Activated CD4-positive, alpha-beta T cell treated with anti-CD3 and anti-CD28 coated beads for 48 hours (primary cell): ENCODE measurements around the gene PTPN2.

Source experiments
- DNase-seq: peaks from one replicate; pipeline ENCODE4 v3.0.0-alpha.2; 2020

Gene PTPN2

DNA sequence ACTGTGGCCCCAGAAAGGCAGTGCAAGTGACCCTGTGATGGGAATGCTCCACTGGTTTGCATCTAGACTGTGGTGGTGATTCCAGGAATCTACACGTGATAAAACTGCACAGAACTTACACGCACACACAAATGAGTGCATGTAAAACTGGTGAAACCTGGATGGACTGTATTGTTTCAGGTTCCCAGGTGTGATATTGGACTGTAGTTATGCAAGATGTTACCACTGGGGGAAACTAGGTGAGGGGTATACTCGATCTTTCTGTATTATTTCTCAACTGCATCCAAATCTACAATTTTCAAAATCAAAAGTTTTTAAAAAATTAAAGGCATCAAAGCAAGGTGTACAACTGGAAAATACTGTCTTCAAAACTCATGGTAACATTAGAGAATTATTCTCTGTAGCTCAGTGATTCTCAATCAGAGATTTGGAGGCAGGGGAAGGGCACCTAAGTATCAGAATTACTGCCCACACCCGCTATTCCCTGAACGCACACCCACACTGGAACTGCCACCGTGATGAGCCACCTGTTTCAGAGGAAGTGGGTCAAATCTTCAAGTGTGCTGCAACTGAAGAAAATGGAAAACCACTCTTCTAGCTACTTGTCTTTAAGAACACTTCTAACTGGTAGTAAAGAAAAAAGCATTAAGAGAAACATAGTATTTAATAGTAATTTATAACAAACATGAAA, 26.7 kb downstream of the PTPN2 start:
- DNase-seq: peak; percentile 56

DNA sequence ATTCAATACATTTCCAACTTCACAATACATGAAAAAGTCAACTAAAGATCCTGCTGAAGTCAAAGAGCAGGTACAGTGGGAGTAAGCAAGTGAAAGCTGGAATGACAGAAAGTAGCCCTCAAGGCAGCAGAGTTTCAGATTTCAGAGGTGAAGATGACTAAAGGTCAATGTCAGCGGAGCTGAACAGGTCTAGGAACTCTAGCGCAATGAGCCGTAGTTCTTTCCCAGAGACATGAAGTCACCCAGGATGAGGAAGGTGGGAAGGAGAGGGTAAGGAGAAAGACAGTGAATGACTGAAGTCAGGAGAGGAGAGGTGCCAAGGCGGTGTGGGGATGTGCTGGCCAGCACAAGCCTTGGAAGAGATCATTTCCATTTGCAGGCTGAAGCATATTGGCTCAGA, 28.1 kb downstream of the PTPN2 start:
- no peak for DNase-seq

DNA sequence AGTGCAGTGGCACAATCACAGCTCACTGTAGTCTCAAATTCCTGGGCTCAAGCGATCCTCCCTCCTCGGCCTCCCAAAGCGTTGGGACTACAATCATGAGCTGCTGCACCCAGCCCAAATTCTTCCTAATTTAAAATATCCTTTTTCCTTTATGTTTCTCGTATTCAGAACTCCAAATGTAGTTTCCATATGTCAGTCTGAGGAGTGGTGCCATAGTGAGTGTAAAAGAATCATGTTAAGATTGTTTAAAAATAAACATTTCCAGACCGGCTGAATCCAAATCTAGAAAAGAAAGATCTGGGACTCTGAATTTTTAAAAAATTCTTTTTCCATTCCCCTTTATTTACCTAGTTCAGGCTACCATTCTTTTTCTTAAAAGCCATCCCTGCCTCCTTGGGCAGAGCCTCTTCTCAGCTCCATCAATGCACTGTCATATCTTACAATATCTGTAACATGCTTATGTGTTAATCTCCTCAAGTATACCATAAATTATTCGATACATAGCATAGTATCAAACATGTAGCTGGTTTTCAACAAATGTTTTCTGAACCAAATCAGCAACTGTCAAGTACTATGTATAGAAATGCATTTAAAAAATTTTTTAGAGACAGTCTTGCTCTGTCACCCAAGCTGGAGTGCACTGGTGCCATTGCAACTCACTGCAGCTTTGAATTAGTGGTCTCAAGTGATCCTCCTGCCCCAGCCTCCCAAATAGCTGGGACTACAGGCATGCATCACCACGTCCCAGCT, 31.3 kb downstream of the PTPN2 start:
- no peak for DNase-seq

DNA sequence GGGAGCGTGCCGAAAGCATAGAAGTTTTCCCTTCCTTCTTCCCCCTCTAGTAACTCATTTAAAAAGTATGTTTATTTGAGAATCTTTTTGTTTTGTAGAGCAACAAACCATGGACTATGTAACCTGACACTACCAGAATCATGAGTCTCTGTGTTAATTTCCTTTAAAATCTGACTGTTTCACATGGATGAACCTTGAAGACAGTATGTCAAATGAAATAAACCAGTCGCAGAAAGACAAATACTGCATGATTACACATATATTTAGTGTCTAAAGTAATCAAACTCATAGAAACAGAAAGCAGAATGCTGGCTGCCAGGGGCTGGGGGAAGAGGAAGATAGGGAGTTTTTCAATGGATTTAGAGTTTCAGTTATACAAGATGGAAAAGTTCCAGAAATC, 32.3 kb downstream of the PTPN2 start:
- DNase-seq: no peak

DNA sequence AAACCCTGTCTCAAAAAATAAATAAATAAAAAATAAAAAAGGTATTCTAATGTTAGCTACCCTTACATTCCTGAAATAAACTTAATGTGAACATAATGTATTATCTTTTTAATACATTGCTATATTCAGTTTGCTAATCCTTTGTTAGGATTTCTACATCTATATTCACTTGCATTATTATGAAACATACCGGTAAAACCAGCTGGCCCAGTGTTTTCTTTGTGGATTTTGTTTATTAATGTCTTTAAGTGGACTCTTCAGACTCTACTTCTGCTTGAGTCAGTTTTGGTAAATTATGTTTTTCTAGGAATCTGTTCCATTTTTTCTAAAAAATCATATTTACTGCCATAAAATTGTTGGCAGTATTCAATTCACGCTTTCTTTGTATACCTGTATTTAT, 34.5 kb downstream of the PTPN2 start:
- no peak for DNase-seq

DNA sequence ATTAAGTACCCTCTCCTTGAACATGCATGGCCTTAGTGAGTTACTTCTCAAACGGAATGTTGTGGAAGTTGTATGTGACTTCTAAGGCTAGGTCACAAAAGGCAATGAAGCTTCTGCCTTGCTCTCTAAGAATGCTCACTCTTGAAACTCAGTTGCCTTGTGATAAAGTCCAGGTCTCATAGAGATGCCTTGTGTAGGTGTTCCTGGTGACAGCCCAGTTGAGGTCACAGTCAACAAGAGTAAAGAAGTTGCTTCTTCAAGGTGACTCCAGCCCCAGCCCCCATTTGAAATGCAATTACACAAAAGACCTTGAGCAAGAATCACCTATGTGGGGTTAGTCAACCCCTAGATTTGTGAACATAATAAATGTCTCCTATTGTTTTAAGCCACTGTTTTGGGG, 35.6 kb downstream of the PTPN2 start:
- DNase-seq: no peak

DNA sequence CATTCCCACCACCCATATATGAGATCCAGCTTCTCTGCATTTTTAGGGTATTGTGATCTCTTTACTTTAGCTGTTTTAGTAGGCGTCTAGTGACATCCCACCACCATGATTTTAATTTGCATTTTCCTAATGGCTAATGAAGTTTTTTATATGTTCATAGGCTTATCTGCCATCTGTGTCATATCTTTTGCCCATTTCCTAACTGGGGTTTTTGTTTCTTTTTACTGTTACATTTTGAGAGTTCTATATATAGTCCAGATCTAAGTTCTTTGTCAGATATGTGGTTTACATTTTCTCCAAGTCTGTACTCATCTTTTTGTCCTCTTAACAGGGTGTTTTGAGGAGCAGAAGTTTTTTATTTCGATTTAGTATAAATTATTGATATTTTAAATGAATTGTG, 39.6 kb downstream of the PTPN2 start:
- DNase-seq: no peak

DNA sequence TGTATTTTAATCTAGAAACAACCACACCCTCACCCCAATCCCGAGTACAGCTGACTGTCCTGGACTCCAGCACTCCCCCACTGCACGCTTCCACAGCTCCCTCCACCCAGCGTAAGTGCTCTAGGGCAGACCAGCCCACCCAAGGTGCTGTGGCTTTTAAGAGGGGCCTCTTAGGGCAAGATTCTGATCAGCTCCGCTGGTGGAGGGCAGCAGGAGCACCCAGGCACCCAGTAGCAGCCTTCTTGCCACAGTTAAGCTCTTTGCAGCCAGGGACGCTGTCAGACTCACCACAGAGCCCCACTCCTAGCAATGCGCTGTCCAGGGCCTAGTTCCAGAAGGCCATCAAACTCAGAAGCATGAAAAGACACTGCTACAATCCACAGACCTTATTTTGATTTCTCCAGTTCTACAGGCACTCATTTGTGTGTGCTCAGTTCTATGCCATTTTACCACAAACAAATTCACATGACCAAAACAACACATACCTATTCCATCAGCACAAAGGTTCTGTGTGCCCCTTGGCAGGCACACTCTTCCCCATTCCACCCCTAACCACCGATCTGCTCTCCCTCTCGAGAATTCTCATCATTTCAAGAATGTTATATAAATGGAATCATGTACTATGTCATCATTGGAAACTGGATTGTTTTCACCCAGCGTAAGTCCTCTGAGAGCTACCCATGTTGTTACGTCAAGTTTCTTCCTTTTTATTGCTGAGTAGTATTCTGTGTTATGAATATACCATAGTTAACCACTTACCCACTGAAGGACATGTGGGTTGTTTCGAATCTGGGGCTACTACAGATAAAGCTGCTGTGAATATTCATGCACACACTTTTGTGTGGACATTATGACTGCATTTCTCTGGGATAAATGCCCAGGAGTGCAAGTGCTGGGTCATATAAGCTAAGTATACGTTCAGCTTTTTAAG, 40.4 kb downstream of the PTPN2 start:
- DNase-seq: no peak

DNA sequence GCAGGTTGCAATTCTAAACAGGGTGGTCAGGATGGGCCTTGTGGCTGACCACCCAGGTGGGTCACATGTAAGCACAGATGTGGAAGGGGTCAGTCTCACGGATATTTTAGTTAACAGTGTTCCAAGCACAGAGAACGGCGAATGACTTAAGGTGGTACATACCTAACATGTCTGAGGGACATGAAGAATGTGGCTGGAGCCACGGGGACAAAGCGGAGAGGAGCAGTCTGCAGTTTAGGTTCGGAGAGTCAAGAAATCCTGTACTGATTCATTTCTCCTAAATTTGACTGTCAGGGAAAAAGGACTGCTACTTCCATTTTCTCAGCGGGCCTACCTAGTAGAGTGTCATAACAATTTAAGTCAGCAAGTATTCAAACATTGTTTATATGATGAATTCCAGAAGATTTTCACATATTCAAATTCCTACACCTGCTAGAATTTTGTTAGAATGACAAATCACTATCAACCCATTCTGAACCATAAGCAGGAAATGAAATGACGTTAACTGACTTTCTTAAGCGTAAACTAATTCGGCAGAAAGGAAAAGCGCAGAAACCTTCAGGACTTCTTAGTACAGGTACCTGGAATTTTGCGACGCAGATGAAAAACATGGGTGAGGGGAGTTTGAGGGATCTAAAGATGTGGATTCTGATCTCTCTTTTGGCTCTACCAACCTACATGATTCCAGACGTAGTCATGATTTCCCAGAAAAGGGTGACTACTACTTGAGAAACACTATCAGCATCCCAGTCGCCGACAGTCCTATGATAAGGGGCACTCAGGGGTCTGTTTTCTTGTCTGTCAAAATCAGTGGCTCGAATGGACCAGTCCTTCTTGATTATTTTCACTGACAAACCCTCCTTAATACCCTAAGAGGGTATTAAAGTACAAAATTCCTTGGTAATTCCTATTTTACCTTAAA, 41.3 kb downstream of the PTPN2 start:
- DNase-seq: no peak

DNA sequence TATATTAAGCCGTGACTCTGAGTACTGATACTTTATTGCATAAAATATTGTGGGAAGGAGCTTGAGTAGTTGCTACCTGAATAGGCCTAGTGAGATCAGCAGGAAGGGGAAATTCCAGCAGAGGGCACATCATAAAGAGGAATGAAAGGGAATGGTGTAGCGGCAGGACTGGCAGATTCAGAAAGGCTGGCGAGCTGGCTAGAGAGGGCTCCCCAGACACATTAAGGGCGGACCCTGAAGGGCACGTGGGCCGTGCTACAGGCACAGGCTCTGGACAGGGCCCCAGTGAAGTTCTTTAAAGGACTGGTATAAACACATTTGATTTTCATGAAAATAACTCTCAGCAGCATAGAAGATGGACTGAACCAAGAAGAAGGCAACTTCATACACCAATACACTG, 43.0 kb downstream of the PTPN2 start:
- no peak for DNase-seq

DNA sequence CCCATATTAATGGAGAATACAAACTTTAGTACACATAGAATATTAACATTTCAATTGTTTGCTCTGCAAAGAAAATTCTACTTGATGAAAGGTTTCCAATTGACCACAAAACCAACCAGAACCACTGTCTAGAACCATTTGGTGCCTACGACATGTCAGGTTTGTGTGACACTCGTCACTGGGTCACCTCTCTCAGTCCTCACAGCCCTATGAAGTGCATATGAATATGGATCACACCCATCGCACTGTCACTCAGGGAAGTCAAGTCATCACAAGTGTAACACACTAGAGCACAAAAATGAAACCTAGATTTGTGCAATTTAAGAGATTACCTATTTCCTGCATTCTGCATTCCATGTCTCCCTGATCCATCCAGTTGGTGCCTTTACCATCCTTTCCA, 43.7 kb downstream of the PTPN2 start:
- peak; percentile 23 for DNase-seq

DNA sequence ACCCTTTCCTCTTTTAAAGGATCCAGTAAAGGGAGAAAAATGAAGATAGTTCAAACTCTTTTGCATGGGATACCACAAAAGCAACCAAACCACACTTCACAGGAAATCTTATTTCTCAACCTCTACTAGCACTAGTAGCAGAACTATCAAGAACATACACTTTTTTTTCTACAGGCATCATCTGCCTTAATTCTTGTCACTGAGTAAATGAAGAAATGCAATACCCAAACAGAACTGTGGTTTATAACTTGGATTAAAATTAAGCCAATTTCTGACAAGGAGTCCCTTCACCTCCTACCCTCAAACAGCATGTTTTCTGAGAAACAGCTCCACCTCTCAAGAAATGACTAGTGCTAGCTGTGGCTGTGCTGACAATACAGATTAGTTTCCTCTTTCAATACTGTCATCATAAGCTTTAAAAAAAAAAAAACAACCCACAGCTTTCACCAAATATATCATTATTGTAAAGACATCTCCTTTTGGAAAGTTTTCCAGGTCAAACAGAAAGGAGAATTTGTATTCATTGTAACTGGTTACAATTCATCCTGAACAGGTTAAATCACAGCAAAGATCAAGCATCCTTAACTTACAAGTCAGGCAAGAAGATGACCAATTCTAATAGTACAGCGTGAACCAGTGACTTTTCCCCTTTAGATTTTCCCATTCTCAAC, 44.4 kb downstream of the PTPN2 start:
- peak; percentile 49 for DNase-seq

DNA sequence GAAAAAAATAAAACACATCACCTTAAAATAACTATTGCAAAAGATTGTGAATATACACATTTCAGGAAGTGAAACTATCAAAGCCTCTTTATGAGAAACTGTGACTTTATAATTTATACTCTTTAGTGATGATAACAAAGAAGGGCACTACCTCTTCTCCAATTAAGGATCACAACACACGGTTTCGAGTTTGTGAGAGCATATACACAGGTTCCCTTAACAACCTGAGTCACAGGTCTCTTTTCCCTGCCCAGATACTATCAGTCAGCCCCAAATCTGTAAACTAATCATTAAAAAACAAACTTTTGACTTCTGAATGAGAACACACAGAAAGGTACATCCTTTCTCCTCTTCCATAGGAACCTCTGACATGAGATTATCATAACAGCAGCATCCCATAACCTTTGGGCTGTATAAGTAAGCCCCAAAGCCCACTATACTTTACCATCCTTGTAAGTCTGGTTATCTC, 44.9 kb downstream of the PTPN2 start:
- DNase-seq: peak; percentile 18

DNA sequence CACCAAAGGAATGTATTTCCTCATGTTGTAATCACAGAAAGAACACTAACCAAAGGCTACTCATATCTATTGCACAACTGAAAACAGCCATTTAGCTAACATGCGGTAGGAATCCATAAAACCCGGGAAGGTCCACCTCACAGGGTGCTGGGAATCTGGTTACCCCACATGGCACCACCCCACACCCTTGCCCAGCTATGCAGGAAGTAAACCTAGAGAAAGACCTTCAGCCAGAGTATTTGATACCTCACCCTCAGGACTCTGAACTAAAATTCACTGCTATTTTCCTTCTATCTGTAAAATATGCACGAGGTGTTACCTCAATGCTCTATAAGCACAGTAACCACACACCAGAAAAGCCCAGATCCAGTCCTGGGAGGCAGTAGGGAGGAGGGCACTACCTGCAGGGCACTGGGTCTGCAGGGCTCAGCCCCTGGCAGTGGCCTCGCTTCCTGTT, 45.8 kb downstream of the PTPN2 start:
- no peak for DNase-seq

DNA sequence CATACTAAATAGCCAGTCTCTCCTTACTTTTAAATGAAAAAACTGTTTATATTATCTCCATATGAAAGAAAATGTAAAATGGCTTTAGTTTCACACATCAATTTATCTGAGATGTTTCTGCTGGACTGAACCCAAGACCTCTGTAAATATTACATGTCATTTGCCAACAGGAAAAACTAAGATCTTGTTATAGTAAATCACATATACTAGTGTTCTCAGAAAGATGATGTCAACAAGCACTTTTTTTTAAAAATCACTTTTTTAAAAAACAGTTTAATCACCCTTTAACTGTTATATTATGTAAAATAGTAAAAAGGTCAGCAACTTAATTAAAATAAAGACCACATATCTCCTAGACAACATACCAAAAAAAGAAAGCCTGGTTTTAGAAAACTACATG, 46.3 kb downstream of the PTPN2 start:
- no peak for DNase-seq

DNA sequence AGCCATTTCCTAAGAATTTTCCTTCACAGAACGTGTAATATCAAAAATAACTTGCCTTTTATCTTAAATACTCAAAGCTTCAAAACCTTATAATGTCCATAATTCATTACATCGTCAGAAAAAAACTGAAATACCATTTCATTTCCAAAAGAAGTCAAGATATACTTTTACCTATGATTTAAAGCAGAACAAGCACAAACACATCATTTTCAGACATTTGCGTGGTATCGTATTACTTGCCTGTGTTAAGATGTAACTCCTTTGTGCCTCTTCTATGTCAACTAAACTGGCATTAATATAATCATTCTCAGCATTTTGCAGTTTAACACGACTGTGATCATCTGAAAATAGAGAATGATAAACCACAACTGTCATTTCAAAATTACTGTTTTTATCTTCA, 47.5 kb downstream of the PTPN2 start:
- no peak for DNase-seq

DNA sequence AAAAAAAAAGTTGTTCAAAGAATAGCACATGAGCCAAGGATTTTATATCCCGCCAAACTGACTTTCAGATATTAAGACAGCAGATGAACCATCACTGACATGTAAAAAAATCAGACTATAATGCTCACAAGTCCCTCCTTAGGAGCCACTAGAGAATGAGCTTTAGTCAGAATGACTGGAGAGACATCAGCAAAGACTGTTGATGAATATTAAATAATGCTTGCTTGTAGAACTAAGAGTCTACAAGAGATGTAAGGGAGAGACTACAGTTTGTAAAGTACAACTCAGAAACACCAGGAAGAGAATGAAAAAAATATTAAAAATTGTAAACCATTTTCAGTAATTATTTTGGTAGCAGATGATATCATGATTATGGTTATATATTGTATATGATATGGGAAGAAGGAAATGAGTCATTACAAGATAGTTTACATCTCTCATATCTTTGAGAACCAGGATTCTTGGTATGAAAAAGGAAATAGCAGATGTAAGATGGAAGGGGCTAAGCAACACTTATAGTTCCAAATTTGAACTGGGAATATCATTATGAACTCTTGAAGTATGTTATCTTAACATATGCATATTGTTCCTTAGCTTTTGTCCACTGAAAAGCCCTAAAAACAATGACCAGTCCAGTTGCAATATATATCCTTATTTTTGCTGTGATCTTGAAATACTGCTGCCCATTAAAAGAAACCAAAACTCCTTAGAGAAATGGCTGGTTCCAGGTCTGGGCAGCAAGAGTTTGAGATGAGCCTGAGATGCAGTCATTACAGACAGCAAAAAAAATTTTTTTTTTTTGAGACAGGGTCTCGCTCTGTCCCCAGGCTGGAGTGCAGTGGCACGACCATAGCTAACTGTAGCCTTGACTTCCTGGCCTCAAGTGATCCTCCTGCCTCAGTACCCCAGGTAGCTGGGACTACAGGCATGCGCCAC, 55.7 kb downstream of the PTPN2 start:
- no peak for DNase-seq

DNA sequence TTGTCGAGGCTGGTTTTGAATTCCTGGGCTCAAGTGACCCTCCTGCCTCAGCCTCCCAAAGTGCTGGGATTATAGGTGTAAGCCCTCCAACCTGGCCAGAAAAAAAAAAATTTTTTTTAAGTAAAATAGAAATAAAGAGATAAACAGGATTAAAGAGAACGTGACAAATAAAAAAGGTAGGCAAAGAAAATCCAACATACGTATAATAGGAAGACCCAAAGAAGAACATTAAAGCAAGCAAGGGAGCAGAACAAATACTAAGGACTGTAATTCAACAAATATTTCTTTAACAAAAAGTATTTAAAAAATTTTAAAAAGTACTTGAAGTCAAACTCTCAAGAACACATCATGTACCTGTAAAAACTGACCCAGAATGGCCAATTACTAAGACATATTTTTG, 56.4 kb downstream of the PTPN2 start:
- DNase-seq: no peak

DNA sequence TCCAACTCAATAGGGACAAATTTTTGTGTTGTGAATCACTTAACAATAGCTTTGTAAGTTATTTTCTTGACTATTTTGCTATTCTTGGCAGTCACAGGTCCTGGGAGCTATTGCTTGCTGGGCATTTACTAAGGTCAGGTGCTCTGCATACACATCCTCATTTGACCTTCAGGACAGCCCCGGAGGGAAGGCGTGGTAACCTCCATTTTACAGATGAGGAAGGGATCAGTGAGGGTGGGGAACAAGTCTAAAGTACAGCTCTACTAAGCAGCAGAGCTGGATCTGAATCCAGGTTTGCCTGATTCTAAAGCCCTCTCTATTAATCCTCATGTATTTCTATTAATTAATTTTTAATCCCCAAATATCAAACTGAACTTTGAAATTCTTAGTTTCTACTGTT, 58.8 kb downstream of the PTPN2 start:
- no peak for DNase-seq

DNA sequence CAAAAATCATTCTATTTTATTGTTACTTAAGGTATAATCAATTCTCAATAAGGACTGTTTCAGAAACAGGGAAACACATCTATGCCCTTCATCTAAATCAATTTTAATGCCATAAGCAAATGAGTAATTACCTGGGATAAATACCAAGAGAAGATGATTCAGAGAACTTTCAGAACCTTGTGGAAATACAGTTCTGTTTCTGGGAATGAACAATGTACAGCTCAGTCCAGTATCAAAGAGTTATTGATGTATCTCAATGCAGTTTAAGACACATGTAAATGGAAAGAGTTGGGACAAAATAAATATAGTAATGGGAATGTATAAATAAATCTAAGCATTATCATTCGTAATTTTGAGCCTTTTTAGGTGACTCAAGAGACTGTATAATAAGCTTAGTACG, 60.1 kb downstream of the PTPN2 start:
- DNase-seq: no peak

DNA sequence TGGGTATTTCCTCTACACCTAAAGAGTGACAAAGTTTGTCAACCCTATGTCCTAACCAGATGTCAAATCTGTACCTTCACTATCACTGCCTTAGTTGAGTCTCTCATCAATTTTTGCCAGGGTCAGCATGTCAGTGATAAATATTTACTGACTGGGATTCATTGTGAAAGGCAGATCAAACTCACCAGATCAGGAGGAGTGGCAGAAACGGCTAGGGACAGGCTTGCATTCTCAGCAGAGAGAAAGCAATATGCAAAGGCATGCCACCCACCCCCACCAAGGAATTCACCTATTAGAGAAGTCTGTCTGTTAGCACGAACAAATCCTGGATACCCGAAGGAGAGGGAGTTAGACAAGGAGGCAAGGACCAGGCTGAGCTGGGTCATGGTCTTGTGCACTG, 62.6 kb downstream of the PTPN2 start:
- DNase-seq: no peak
